ENCODE results near the gene TOP2A. TPM values are rescaled to one million over a fixed set of nuclear protein-coding genes. Genes with fewer than 3 reads are reported as not detected.

The TOP2A gene
- total and polyA plus RNA-seq, 2 donors (not counting 1 experiment from before 2014, with no cell fraction given): 39.2 to 41.6 TPM

GRCh38 chr17:40366861-40367518, 50.7 kb downstream of the TOP2A start:
- H3K9ac ChIP-seq (ENCODE audit: insufficient read depth, low read length): no peak overlapping the region
- no peaks in the 10 kb centered on the region for H3K79me2 ChIP-seq (ENCODE audit: control insufficient read depth, insufficient read depth, low read length)
- no peak for TF ChIP-seq CTCF (conservative IDR thresholded peaks at IDR 0.05 in 1 of 2, IDR thresholded peaks at IDR 0.05 in 1 of 2; ENCODE audit: low read depth in 1 of 2, low read length in 2 of 2)
- no peaks in the 10 kb centered on the region for H3K36me3 ChIP-seq (ENCODE audit: control insufficient read depth, insufficient read depth, low read length)
- no peak overlapping the region for H3K4me2 ChIP-seq (ENCODE audit: extremely low read depth, insufficient read depth, low read length)
- H4K20me1 ChIP-seq (ENCODE audit: control insufficient read depth, extremely low read depth, insufficient read depth, low read length): no peaks in the 10 kb centered on the region
- no peaks in the 10 kb centered on the region for H3K27me3 ChIP-seq (ENCODE audit: control insufficient read depth, insufficient read depth, low read length)
- H2AFZ ChIP-seq (ENCODE audit: low read length): no peak overlapping the region
- H3K4me1 ChIP-seq (ENCODE audit: control insufficient read depth, extremely low read depth, insufficient read depth, low read length): peaks cover 5% of the 10 kb centered on the region
- H3K4me3 ChIP-seq (replicated peaks in 1 of 4; ENCODE audit: control extremely low read depth in 1 of 4, insufficient read depth in 1 of 4, low read depth in 3 of 4, low read length in 4 of 4): no peak overlapping the region
- no peak for DNase-seq (ENCODE audit: low read depth in 2 of 2)
- no peak overlapping the region for H3K27ac ChIP-seq (ENCODE audit: insufficient read depth, low read length)
- no peaks in the 10 kb centered on the region for H3K9me3 ChIP-seq (ENCODE audit: control insufficient read depth, insufficient read depth, low read depth, low read length)

GRCh38 chr17:40366076-40366860, 51.4 kb downstream of the TOP2A start:
- Histone ChIP-seq H3K79me2 (ENCODE audit: control insufficient read depth, insufficient read depth, low read length) (no peaks in the 10 kb centered on the region), H3K36me3 (ENCODE audit: control insufficient read depth, insufficient read depth, low read length) (no peaks in the 10 kb centered on the region), H3K4me3 (replicated peaks in 1 of 4; ENCODE audit: control extremely low read depth in 1 of 4, insufficient read depth in 1 of 4, low read depth in 3 of 4, low read length in 4 of 4) (no peak overlapping the region), H2AFZ (ENCODE audit: low read length) (no peak overlapping the region), H3K27me3 (ENCODE audit: control insufficient read depth, insufficient read depth, low read length) (no peaks in the 10 kb centered on the region), H3K9ac (ENCODE audit: insufficient read depth, low read length) (no peak overlapping the region), H4K20me1 (ENCODE audit: control insufficient read depth, extremely low read depth, insufficient read depth, low read length) (no peaks in the 10 kb centered on the region), H3K27ac (ENCODE audit: insufficient read depth, low read length) (no peak overlapping the region), H3K4me1 (ENCODE audit: control insufficient read depth, extremely low read depth, insufficient read depth, low read length) (peaks cover 5% of the 10 kb centered on the region), H3K4me2 (ENCODE audit: extremely low read depth, insufficient read depth, low read length) (no peak overlapping the region), H3K9me3 (ENCODE audit: control insufficient read depth, insufficient read depth, low read depth, low read length) (no peaks in the 10 kb centered on the region)
- TF ChIP-seq CTCF (conservative IDR thresholded peaks at IDR 0.05 in 1 of 2, IDR thresholded peaks at IDR 0.05 in 1 of 2; ENCODE audit: low read depth in 1 of 2, low read length in 2 of 2): no peak
- TF ChIP-seq EZH2 (IDR thresholded peaks at IDR 0.05; ENCODE audit: low read length, missing control alignments): no peak
- no peak for DNase-seq (ENCODE audit: low read depth in 2 of 2)

GRCh38 chr17:40364906-40365305, 52.8 kb downstream of the TOP2A start:
- Histone ChIP-seq H3K36me3 (ENCODE audit: control insufficient read depth, insufficient read depth, low read length) (no peaks in the 10 kb centered on the region), H3K27ac (ENCODE audit: insufficient read depth, low read length) (no peak overlapping the region), H4K20me1 (ENCODE audit: control insufficient read depth, extremely low read depth, insufficient read depth, low read length) (no peaks in the 10 kb centered on the region), H3K27me3 (ENCODE audit: control insufficient read depth, insufficient read depth, low read length) (no peaks in the 10 kb centered on the region), H3K9me3 (ENCODE audit: control insufficient read depth, insufficient read depth, low read depth, low read length) (no peaks in the 10 kb centered on the region), H3K4me2 (ENCODE audit: extremely low read depth, insufficient read depth, low read length) (no peak overlapping the region), H3K9ac (ENCODE audit: insufficient read depth, low read length) (no peak overlapping the region), H3K4me3 (replicated peaks in 1 of 4; ENCODE audit: control extremely low read depth in 1 of 4, insufficient read depth in 1 of 4, low read depth in 3 of 4, low read length in 4 of 4) (peak overlapping the region in 2 of 4 experiments; percentile 54 to 59), H3K79me2 (ENCODE audit: control insufficient read depth, insufficient read depth, low read length) (no peaks in the 10 kb centered on the region), H2AFZ (ENCODE audit: low read length) (no peak overlapping the region), H3K4me1 (ENCODE audit: control insufficient read depth, extremely low read depth, insufficient read depth, low read length) (peaks cover 5% of the 10 kb centered on the region)
- TF ChIP-seq EZH2 (IDR thresholded peaks at IDR 0.05; ENCODE audit: low read length, missing control alignments) (no peak), CTCF (conservative IDR thresholded peaks at IDR 0.05 in 1 of 2, IDR thresholded peaks at IDR 0.05 in 1 of 2; ENCODE audit: low read depth in 1 of 2, low read length in 2 of 2) (no peak)
- no peak for DNase-seq (ENCODE audit: low read depth in 2 of 2)
